Measurements from ENCODE around the gene BAHCC1. TPM values are rescaled to one million over a fixed set of nuclear protein-coding genes. Genes with fewer than 3 reads are reported as not detected.

BAHCC1 gene
- total RNA-seq, 2 donors from 2014 or later: 41.2 to 69.6 TPM

GRCh38 chr17:81444610-81445339 is 49.5 kb downstream of the BAHCC1 start:
- no peak for ATAC-seq (ENCODE audit: insufficient number of reproducible peaks, low FRiP score, low read depth)
- H3K9me3 ChIP-seq: no peaks in the 10 kb centered on the region
- H3K36me3 ChIP-seq: peaks cover 17% of the 10 kb centered on the region
- no peak overlapping the region for H3K4me3 ChIP-seq
- no peak for DNase-seq (ENCODE audit: low spot score)
- no peaks in the 10 kb centered on the region for H3K4me1 ChIP-seq (ENCODE audit: control insufficient read depth in 1 of 2, low read depth in 2 of 2)
- no peaks in the 10 kb centered on the region for H3K27me3 ChIP-seq (replicated peaks; ENCODE audit: insufficient read depth)
- TF ChIP-seq CTCF (IDR thresholded peaks at IDR 0.05): no peak
- no peak overlapping the region for H3K27ac ChIP-seq

- TF ChIP-seq CTCF (IDR thresholded peaks at IDR 0.05): no peak
- Histone ChIP-seq H3K27me3 (replicated peaks; ENCODE audit: insufficient read depth) (no peaks in the 10 kb centered on the region), H3K9me3 (no peaks in the 10 kb centered on the region), H3K4me1 (ENCODE audit: control insufficient read depth in 1 of 2, low read depth in 2 of 2) (no peaks in the 10 kb centered on the region), H3K27ac (no peak overlapping the region), H3K4me3 (no peak overlapping the region), H3K36me3 (peaks cover 17% of the 10 kb centered on the region)
- DNase-seq (ENCODE audit: low spot score) (no peak), ATAC-seq (ENCODE audit: insufficient number of reproducible peaks, low FRiP score, low read depth) (no peak)
Measured at GRCh38 chr17:81445642-81446503, 50.6 kb downstream of the BAHCC1 start.

GRCh38 chr17:81447331-81447933 is 52.2 kb downstream of the BAHCC1 start:
- Histone ChIP-seq H3K36me3 (peaks cover 26% of the 10 kb centered on the region), H3K9me3 (no peaks in the 10 kb centered on the region), H3K4me1 (ENCODE audit: control insufficient read depth in 1 of 2, low read depth in 2 of 2) (no peaks in the 10 kb centered on the region), H3K4me3 (no peak overlapping the region), H3K27ac (no peak overlapping the region), H3K27me3 (replicated peaks; ENCODE audit: insufficient read depth) (no peaks in the 10 kb centered on the region)
- DNase-seq (ENCODE audit: low spot score) (no peak), ATAC-seq (ENCODE audit: insufficient number of reproducible peaks, low FRiP score, low read depth) (no peak)
- no peak for TF ChIP-seq CTCF (IDR thresholded peaks at IDR 0.05)

- DNase-seq (ENCODE audit: low spot score): no peak
- Histone ChIP-seq H3K4me3 (no peak overlapping the region), H3K27ac (no peak overlapping the region), H3K36me3 (peaks cover 22% of the 10 kb centered on the region), H3K9me3 (no peaks in the 10 kb centered on the region), H3K27me3 (replicated peaks; ENCODE audit: insufficient read depth) (no peaks in the 10 kb centered on the region), H3K4me1 (ENCODE audit: control insufficient read depth in 1 of 2, low read depth in 2 of 2) (no peaks in the 10 kb centered on the region)
- ATAC-seq (ENCODE audit: insufficient number of reproducible peaks, low FRiP score, low read depth): no peak
- no peak for TF ChIP-seq CTCF (IDR thresholded peaks at IDR 0.05)
Measured at GRCh38 chr17:81448442-81448841, 53.2 kb downstream of the BAHCC1 start.

- no peak overlapping the region for H3K27ac ChIP-seq
- no peaks in the 10 kb centered on the region for H3K9me3 ChIP-seq
- no peaks in the 10 kb centered on the region for H3K4me1 ChIP-seq (ENCODE audit: control insufficient read depth in 1 of 2, low read depth in 2 of 2)
- TF ChIP-seq CTCF (IDR thresholded peaks at IDR 0.05): no peak
- no peak overlapping the region for H3K4me3 ChIP-seq
- ATAC-seq (ENCODE audit: insufficient number of reproducible peaks, low FRiP score, low read depth) (no peak), DNase-seq (ENCODE audit: low spot score) (no peak)
- H3K36me3 ChIP-seq: peaks cover 20% of the 10 kb centered on the region
- no peaks in the 10 kb centered on the region for H3K27me3 ChIP-seq (replicated peaks; ENCODE audit: insufficient read depth)
Measured at GRCh38 chr17:81448950-81449349, 53.7 kb downstream of the BAHCC1 start.
